ENCODE data around the gene RPL15. TPM values are rescaled to one million over a fixed set of nuclear protein-coding genes. Genes with fewer than 3 reads are reported as not detected.

Gene RPL15
- total and polyA plus RNA-seq, 11 donors = 834 to 3,123 (median 1,014) TPM

GRCh38 chr3:23945663-23945912 is 28.7 kb downstream of the RPL15 start:
- H3K9me3 ChIP-seq = no peaks in the 10 kb centered on the region
- H3K27me3 ChIP-seq = no peaks in the 10 kb centered on the region
- no peak for DNase-seq
- TF ChIP-seq POLR2A (IDR thresholded peaks at IDR 0.05) = no peak
- TF ChIP-seq, protein P1, sequence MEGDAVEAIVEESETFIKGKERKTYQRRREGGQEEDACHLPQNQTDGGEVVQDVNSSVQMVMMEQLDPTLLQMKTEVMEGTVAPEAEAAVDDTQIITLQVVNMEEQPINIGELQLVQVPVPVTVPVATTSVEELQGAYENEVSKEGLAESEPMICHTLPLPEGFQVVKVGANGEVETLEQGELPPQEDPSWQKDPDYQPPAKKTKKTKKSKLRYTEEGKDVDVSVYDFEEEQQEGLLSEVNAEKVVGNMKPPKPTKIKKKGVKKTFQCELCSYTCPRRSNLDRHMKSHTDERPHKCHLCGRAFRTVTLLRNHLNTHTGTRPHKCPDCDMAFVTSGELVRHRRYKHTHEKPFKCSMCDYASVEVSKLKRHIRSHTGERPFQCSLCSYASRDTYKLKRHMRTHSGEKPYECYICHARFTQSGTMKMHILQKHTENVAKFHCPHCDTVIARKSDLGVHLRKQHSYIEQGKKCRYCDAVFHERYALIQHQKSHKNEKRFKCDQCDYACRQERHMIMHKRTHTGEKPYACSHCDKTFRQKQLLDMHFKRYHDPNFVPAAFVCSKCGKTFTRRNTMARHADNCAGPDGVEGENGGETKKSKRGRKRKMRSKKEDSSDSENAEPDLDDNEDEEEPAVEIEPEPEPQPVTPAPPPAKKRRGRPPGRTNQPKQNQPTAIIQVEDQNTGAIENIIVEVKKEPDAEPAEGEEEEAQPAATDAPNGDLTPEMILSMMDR (IDR thresholded peaks at IDR 0.05) = no peak
- H3K4me1 ChIP-seq = peaks cover 10 to 49% (median 44%) of the 10 kb centered on the region in 12 donors
- ATAC-seq = no peak
- peak overlapping the region; percentile 89 to 99 (median 97) for H3K27ac ChIP-seq
- intact Hi-C loops (cut with DNase I) = loop anchor here in 5 of 10 donors (1.0 to 2.0 kb wide), 4 partner anchors 25 to 57 kb away; partner anchors contain the start of genes RPL15 (in 4 of the 5) and NKIRAS1 (in 2 of the 5)
- WGBS, 4 donors = 0% methylated on average over 39 of the region's 39 CpGs; no CpG with 5 or more reads in 2 of the 4 donors
- H3K36me3 ChIP-seq = peaks cover 0 to 12% (median 0%) of the 10 kb centered on the region in 9 donors
- H3K4me3 ChIP-seq = peak overlapping the region; percentile 62 to 99 (median 80)

- Histone ChIP-seq H3K27ac (peak overlapping the region in 11 of 12 donors; percentile 89 to 99 (median 98)), H3K9me3 (no peaks in the 10 kb centered on the region), H3K27me3 (no peaks in the 10 kb centered on the region), H3K36me3 (peaks cover 0 to 12% (median 0%) of the 10 kb centered on the region in 9 donors), H3K4me1 (peaks cover 13 to 54% (median 49%) of the 10 kb centered on the region in 12 donors), H3K4me3 (peak overlapping the region; percentile 57 to 99 (median 84))
- 0 to 1% (median 1%) methylated on average over 27 to 87 of the region's 87 CpGs for WGBS, 4 donors
- ATAC-seq (peak; percentile 90 to 95 (median 90)), DNase-seq (peak; percentile 98 to 99 (median 99))
- intact Hi-C loops (cut with DNase I) = loop anchor here in 6 of 10 donors (1.0 to 2.0 kb wide), 4 partner anchors 25 to 57 kb away; partner anchors contain the start of genes RPL15 (in 5 of the 6) and NKIRAS1 (in 3 of the 6)
- TF ChIP-seq POLR2A (IDR thresholded peaks at IDR 0.05) = peak in 1 of 2 donors; percentile 60
- TF ChIP-seq, protein P1 (IDR thresholded peaks at IDR 0.05) = peak in 2 of 12 donors; percentile 13 to 36
These were observed 29.2 kb downstream of the RPL15 start for GRCh38 chr3:23945913-23946687.

DNA sequence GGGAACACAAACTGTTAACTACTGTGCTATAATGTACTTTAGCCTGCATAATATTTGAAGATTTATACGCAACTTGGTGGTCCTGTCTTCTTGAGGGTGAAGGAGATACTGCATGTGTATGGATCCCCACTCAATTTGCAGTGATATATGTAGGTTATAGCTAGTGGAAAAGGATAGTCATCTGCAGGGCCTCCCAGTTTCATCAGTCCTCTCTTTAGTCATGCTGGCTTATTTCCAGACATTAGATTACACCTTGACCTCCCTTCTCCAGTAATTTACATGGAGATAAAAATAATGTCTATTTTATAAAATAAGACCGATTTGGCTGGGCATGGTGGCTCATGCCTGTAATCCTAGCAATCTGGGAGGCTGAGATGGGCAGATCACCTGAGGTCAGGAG is 31.8 kb downstream of the RPL15 start:
- Histone ChIP-seq H3K36me3 (peaks cover 0 to 12% (median 0%) of the 10 kb centered on the region in 9 donors), H3K4me3 (no peak overlapping the region), H3K27me3 (no peaks in the 10 kb centered on the region), H3K9me3 (no peaks in the 10 kb centered on the region), H3K27ac (peak overlapping the region in 4 of 12 donors; percentile 56 to 92 (median 63)), H3K4me1 (peaks cover 13 to 81% (median 72%) of the 10 kb centered on the region in 12 donors)
- DNase-seq = no peak
- no peak for ATAC-seq
- WGBS, 4 donors = 88 to 97% (median 90%) methylated on average over 2 of the region's 2 CpGs
- TF ChIP-seq POLR2A (IDR thresholded peaks at IDR 0.05) = no peak
- TF ChIP-seq, protein P1 (IDR thresholded peaks at IDR 0.05) = no peak
- intact Hi-C loops (cut with DNase I) = no loop called here

DNA sequence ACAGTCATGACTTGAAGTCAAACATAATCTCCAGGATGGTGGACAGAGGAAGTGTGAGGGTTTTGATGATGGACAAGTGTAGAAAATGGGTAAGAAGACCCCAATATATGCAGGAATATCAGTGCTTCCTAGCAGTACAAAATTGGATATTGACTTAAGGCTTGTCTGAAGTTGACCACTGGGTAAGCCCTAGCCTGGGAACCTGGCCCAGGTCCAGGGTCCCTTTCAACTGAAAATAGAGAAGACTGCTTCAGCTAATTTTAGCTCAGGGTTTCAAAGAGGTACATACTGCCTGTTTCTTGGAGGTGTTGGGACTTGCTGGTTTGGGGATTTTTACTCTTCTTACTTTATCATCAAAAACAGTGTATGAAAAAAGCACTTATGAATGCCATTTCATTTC is 32.9 kb downstream of the RPL15 start:
- intact Hi-C loops (cut with DNase I) = no loop called here
- H3K4me1 ChIP-seq = peaks cover 13 to 87% (median 78%) of the 10 kb centered on the region in 12 donors
- peak overlapping the region in 8 of 12 donors; percentile 1 to 92 (median 51) for H3K27ac ChIP-seq
- H3K36me3 ChIP-seq = peaks cover 0 to 15% (median 3%) of the 10 kb centered on the region in 9 donors
- no peaks in the 10 kb centered on the region for H3K27me3 ChIP-seq
- H3K4me3 ChIP-seq = peak overlapping the region in 8 of 12 donors; percentile 2 to 39 (median 14)
- DNase-seq = peak in 4 of 5 donors; percentile 46 to 82 (median 58)
- TF ChIP-seq POLR2A (IDR thresholded peaks at IDR 0.05) = no peak
- TF ChIP-seq, protein P1 (IDR thresholded peaks at IDR 0.05) = no peak
- no peak for ATAC-seq
- no peaks in the 10 kb centered on the region for H3K9me3 ChIP-seq
